SU-DHL-6 (cell line): Measurements from ENCODE around the gene SYTL3.

Source experiments
- CTCF ChIP-seq: fragments of 200-600 bp; sonication (generic); IDR thresholded peaks from one replicate; pipeline ENCODE4 v1.5.1; 2017; ENCODE audit warnings: antibody characterized with exemption, mild to moderate bottlenecking, low read length, moderate library complexity; ENCODE audit not compliant: insufficient read depth, poor library complexity, severe bottlenecking
- EZH2phosphoT487 ChIP-seq: fragments of 200-600 bp; sonication (generic), shearing (Covaris generic); conservative IDR thresholded peaks from 2 replicates; pipeline ENCODE4 v1.6.1; 2018; ENCODE audit warnings: mild to moderate bottlenecking, antibody characterized with exemption, low read length, moderate library complexity, mixed read lengths

- no peak for TF ChIP-seq CTCF
- TF ChIP-seq EZH2phosphoT487 = no peak
These were observed 65.8 kb downstream of the SYTL3 start for GRCh38 chr6:158715330-158716311.
